ENCODE results near the gene RERE.

- TF ChIP-seq, protein P1, sequence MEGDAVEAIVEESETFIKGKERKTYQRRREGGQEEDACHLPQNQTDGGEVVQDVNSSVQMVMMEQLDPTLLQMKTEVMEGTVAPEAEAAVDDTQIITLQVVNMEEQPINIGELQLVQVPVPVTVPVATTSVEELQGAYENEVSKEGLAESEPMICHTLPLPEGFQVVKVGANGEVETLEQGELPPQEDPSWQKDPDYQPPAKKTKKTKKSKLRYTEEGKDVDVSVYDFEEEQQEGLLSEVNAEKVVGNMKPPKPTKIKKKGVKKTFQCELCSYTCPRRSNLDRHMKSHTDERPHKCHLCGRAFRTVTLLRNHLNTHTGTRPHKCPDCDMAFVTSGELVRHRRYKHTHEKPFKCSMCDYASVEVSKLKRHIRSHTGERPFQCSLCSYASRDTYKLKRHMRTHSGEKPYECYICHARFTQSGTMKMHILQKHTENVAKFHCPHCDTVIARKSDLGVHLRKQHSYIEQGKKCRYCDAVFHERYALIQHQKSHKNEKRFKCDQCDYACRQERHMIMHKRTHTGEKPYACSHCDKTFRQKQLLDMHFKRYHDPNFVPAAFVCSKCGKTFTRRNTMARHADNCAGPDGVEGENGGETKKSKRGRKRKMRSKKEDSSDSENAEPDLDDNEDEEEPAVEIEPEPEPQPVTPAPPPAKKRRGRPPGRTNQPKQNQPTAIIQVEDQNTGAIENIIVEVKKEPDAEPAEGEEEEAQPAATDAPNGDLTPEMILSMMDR (IDR thresholded peaks at IDR 0.05) = no peak
- TF ChIP-seq POLR2A (IDR thresholded peaks at IDR 0.05) = no peak
Measured at GRCh38 chr1:8590721-8591351, 226.6 kb downstream of the RERE start.

All from uterus (tissue), 2 donors.